ENCODE measurements around the gene KRT78.
"Not testable (repeated sequence)": the region's sequence is repeated elsewhere in the genome, so short reads cannot be mapped to it uniquely, and the experiment has no call there.

KRT78 gene

GRCh38 chr12:52848661-52849255 is at the start of gene KRT78:
TSS of gene KRT78 (minus strand) at chr12:52848994. CDS start at chr12:52848930, 64 bp downstream.
- H3K27me3 ChIP-seq (ENCODE audit: control insufficient read depth, insufficient read depth, low read length): no peaks in the 10 kb centered on the region
- H3K9me3 ChIP-seq (ENCODE audit: control insufficient read depth, insufficient read depth, low read length): no peaks in the 10 kb centered on the region
- H3K4me1 ChIP-seq (ENCODE audit: control insufficient read depth, insufficient read depth, low read length): no peaks in the 10 kb centered on the region
- H3K4me3 ChIP-seq (ENCODE audit: low read depth, low read length): no peak within 1 kb of the TSS
- no peak within 1 kb of the TSS for H3K9ac ChIP-seq (ENCODE audit: low read depth, low read length)
- no peaks in the 10 kb centered on the region for H3K36me3 ChIP-seq (ENCODE audit: control insufficient read depth, insufficient read depth, low read length)

GRCh38 chr12:52896190-52897100 is 47.7 kb upstream of the KRT78 start:
- Histone ChIP-seq H3K4me3 (ENCODE audit: low read depth, low read length) (no peak overlapping the region), H3K4me1 (ENCODE audit: control insufficient read depth, insufficient read depth, low read length) (no peaks in the 10 kb centered on the region), H3K36me3 (ENCODE audit: control insufficient read depth, insufficient read depth, low read length) (peaks cover 44% of the 10 kb centered on the region), H3K27me3 (ENCODE audit: control insufficient read depth, insufficient read depth, low read length) (no peaks in the 10 kb centered on the region), H3K9ac (ENCODE audit: low read depth, low read length) (no peak overlapping the region), H3K9me3 (ENCODE audit: control insufficient read depth, insufficient read depth, low read length) (no peaks in the 10 kb centered on the region)

- H3K4me1 ChIP-seq (ENCODE audit: control insufficient read depth, insufficient read depth, low read length): no peaks in the 10 kb centered on the region
- no peaks in the 10 kb centered on the region for H3K27me3 ChIP-seq (ENCODE audit: control insufficient read depth, insufficient read depth, low read length)
- no peaks in the 10 kb centered on the region for H3K9me3 ChIP-seq (ENCODE audit: control insufficient read depth, insufficient read depth, low read length)
- peaks cover 37% of the 10 kb centered on the region for H3K36me3 ChIP-seq (ENCODE audit: control insufficient read depth, insufficient read depth, low read length)
- no peak overlapping the region for H3K4me3 ChIP-seq (ENCODE audit: low read depth, low read length)
- no peak overlapping the region for H3K9ac ChIP-seq (ENCODE audit: low read depth, low read length)
Observed at GRCh38 chr12:52895726-52896189, 47.0 kb upstream of the KRT78 start.

- H3K36me3 ChIP-seq (ENCODE audit: control insufficient read depth, insufficient read depth, low read length): peaks cover 13% of the 10 kb centered on the region
- no peak overlapping the region for H3K9ac ChIP-seq (ENCODE audit: low read depth, low read length)
- H3K9me3 ChIP-seq (ENCODE audit: control insufficient read depth, insufficient read depth, low read length): no peaks in the 10 kb centered on the region
- H3K4me1 ChIP-seq (ENCODE audit: control insufficient read depth, insufficient read depth, low read length): no peaks in the 10 kb centered on the region
- no peaks in the 10 kb centered on the region for H3K27me3 ChIP-seq (ENCODE audit: control insufficient read depth, insufficient read depth, low read length)
- no peak overlapping the region for H3K4me3 ChIP-seq (ENCODE audit: low read depth, low read length)
Observed at GRCh38 chr12:52892974-52893373, 44.2 kb upstream of the KRT78 start.

- no peaks in the 10 kb centered on the region for H3K27me3 ChIP-seq (ENCODE audit: control insufficient read depth, insufficient read depth, low read length)
Observed at GRCh38 chr12:52892207-52892852, 43.5 kb upstream of the KRT78 start.

GRCh38 chr12:52891044-52891443 is 42.2 kb upstream of the KRT78 start:
- H3K9ac ChIP-seq (ENCODE audit: low read depth, low read length): no peak overlapping the region
- peaks cover 2% of the 10 kb centered on the region for H3K36me3 ChIP-seq (ENCODE audit: control insufficient read depth, insufficient read depth, low read length)
- no peaks in the 10 kb centered on the region for H3K27me3 ChIP-seq (ENCODE audit: control insufficient read depth, insufficient read depth, low read length)
- no peak overlapping the region for H3K4me3 ChIP-seq (ENCODE audit: low read depth, low read length)
- H3K9me3 ChIP-seq (ENCODE audit: control insufficient read depth, insufficient read depth, low read length): no peaks in the 10 kb centered on the region
- H3K4me1 ChIP-seq (ENCODE audit: control insufficient read depth, insufficient read depth, low read length): no peaks in the 10 kb centered on the region

More at GRCh38 chr12:52892207-52892852, 43.5 kb upstream of the KRT78 start:
- Histone ChIP-seq H3K9me3 (ENCODE audit: control insufficient read depth, insufficient read depth, low read length) (no peaks in the 10 kb centered on the region), H3K4me3 (ENCODE audit: low read depth, low read length) (no peak overlapping the region), H3K4me1 (ENCODE audit: control insufficient read depth, insufficient read depth, low read length) (no peaks in the 10 kb centered on the region), H3K9ac (ENCODE audit: low read depth, low read length) (no peak overlapping the region), H3K36me3 (ENCODE audit: control insufficient read depth, insufficient read depth, low read length) (peaks cover 9% of the 10 kb centered on the region)

- no peaks in the 10 kb centered on the region for H3K9me3 ChIP-seq (ENCODE audit: control insufficient read depth, insufficient read depth, low read length)
- no peak overlapping the region for H3K4me3 ChIP-seq (ENCODE audit: low read depth, low read length)
- no peaks in the 10 kb centered on the region for H3K36me3 ChIP-seq (ENCODE audit: control insufficient read depth, insufficient read depth, low read length)
- no peaks in the 10 kb centered on the region for H3K27me3 ChIP-seq (ENCODE audit: control insufficient read depth, insufficient read depth, low read length)
- no peaks in the 10 kb centered on the region for H3K4me1 ChIP-seq (ENCODE audit: control insufficient read depth, insufficient read depth, low read length)
- no peak overlapping the region for H3K9ac ChIP-seq (ENCODE audit: low read depth, low read length)
Observed at GRCh38 chr12:52890417-52890816, 41.6 kb upstream of the KRT78 start.

- H3K27me3 ChIP-seq (ENCODE audit: control insufficient read depth, insufficient read depth, low read length): no peaks in the 10 kb centered on the region
- no peaks in the 10 kb centered on the region for H3K36me3 ChIP-seq (ENCODE audit: control insufficient read depth, insufficient read depth, low read length)
- no peak overlapping the region for H3K4me3 ChIP-seq (ENCODE audit: low read depth, low read length)
- no peak overlapping the region for H3K9ac ChIP-seq (ENCODE audit: low read depth, low read length)
- no peaks in the 10 kb centered on the region for H3K9me3 ChIP-seq (ENCODE audit: control insufficient read depth, insufficient read depth, low read length)
- H3K4me1 ChIP-seq (ENCODE audit: control insufficient read depth, insufficient read depth, low read length): no peaks in the 10 kb centered on the region
Observed at GRCh38 chr12:52884526-52885293, 35.9 kb upstream of the KRT78 start.

GRCh38 chr12:52880499-52880898 is 31.7 kb upstream of the KRT78 start:
- H3K4me1 ChIP-seq (ENCODE audit: control insufficient read depth, insufficient read depth, low read length); H3K9me3 ChIP-seq (ENCODE audit: control insufficient read depth, insufficient read depth, low read length); H3K36me3 ChIP-seq (ENCODE audit: control insufficient read depth, insufficient read depth, low read length); H3K4me3 ChIP-seq (ENCODE audit: low read depth, low read length); H3K9ac ChIP-seq (ENCODE audit: low read depth, low read length); H3K27me3 ChIP-seq (ENCODE audit: control insufficient read depth, insufficient read depth, low read length): not testable (repeated sequence)

GRCh38 chr12:52879394-52880351 is 30.9 kb upstream of the KRT78 start:
- peaks cover 11% of the 10 kb centered on the region for H3K27me3 ChIP-seq (ENCODE audit: control insufficient read depth, insufficient read depth, low read length)
- H3K4me1 ChIP-seq (ENCODE audit: control insufficient read depth, insufficient read depth, low read length): peaks cover 2% of the 10 kb centered on the region
- H3K4me3 ChIP-seq (ENCODE audit: low read depth, low read length): peak overlapping the region; percentile 46
- H3K9me3 ChIP-seq (ENCODE audit: control insufficient read depth, insufficient read depth, low read length): no peaks in the 10 kb centered on the region
- peak overlapping the region; percentile 58 for H3K9ac ChIP-seq (ENCODE audit: low read depth, low read length)
- H3K36me3 ChIP-seq (ENCODE audit: control insufficient read depth, insufficient read depth, low read length): no peaks in the 10 kb centered on the region

All from iPS-15b (cell line).